ENCODE measurements around the gene SHMT2. TPM values are rescaled to one million over a fixed set of nuclear protein-coding genes. Genes with fewer than 3 reads are reported as not detected.

Gene SHMT2
- total RNA-seq (70.1 TPM), polyA plus RNA-seq (ENCODE audit: insufficient read depth, low read depth, low replicate concordance) (49.3 TPM)
- long read RNA-seq, donor 1, transcript SHMT2-201 (12 exons, 2,537 nt): major isoform, 11 of 12 reads
- long read RNA-seq, donor 1, partial matches to known transcripts: 0 of 12 reads
- long read RNA-seq, donor 1, other reads (novel, unspliced or antisense): 0 of 12 reads
- long read RNA-seq, donor 2, transcript SHMT2-201 (12 exons, 2,537 nt): major isoform, 16 of 17 reads
- long read RNA-seq, donor 2, partial matches to known transcripts: 0 of 17 reads
- long read RNA-seq, donor 2, other reads (novel, unspliced or antisense): 0 of 17 reads
- long read RNA-seq, donor 3, transcript SHMT2-201 (12 exons, 2,537 nt): major isoform, 8 of 16 reads
- long read RNA-seq, donor 3, partial matches to known transcripts: 5 of 16 reads
- long read RNA-seq, donor 3, other reads (novel, unspliced or antisense): 0 of 16 reads
- long read RNA-seq, donor 4, transcript SHMT2-201 (12 exons, 2,537 nt): major isoform, 12 of 23 reads
- long read RNA-seq, donor 4, partial matches to known transcripts: 5 of 23 reads
- long read RNA-seq, donor 4, other reads (novel, unspliced or antisense): 5 of 23 reads
- long read RNA-seq, donor 5: 0 reads
- long read RNA-seq, donor 6, partial matches to known transcripts: 0 of 4 reads
- long read RNA-seq, donor 6, other reads (novel, unspliced or antisense): 0 of 4 reads
- long read RNA-seq, donor 7, transcript SHMT2-201 (12 exons, 2,537 nt): major isoform, 33 of 71 reads
- long read RNA-seq, donor 7, transcript SHMT2-202 (12 exons, 2,006 nt): minor isoform, 5 of 71 reads
- long read RNA-seq, donor 7, partial matches to known transcripts: 22 of 71 reads
- long read RNA-seq, donor 7, other reads (novel, unspliced or antisense): 9 of 71 reads
- long read RNA-seq, donor 8, transcript SHMT2-201 (12 exons, 2,537 nt): major isoform, 12 of 14 reads
- long read RNA-seq, donor 8, partial matches to known transcripts: 0 of 14 reads
- long read RNA-seq, donor 8, other reads (novel, unspliced or antisense): 0 of 14 reads
- long read RNA-seq, donor 9, transcript SHMT2-201 (12 exons, 2,537 nt): major isoform, 6 of 6 reads
- long read RNA-seq, donor 9, partial matches to known transcripts: 0 of 6 reads
- long read RNA-seq, donor 9, other reads (novel, unspliced or antisense): 0 of 6 reads
- long read RNA-seq, donor 10, transcript SHMT2-201 (12 exons, 2,537 nt): major isoform, 8 of 17 reads
- long read RNA-seq, donor 10, partial matches to known transcripts: 6 of 17 reads
- long read RNA-seq, donor 10, other reads (novel, unspliced or antisense): 0 of 17 reads

DNA sequence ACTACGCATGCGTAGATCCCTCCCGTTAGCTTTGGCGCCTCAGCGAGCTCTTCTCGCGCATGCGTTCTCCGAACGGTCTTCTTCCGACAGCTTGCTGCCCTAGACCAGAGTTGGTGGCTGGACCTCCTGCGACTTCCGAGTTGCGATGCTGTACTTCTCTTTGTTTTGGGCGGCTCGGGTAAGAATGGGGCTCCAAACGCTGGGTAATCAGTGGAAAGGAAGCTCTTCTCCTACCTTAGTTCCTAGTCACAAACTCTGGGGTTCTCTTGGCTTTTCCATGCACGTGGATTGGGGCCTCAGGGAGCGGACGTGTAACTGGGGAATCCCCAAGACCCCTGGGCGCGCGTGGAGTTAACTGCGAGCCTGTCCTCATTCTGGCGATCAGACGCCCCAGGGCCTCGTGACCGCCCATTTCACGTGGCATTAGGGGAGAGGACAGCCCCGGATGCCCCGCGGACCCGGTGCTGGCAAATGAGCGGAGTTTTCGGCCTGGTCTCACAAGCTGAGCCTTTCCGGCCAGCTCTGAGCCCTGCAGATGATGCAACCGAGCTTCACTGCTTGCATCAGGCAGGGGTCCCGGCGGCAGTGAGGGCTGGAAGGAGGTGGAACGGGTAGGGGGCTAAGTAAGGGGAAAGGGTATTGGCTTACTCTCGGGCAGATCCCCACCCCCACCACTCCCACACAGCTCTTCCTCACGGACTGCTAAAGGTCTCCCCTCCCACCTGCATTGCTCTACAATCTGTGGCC lies at the start of gene SHMT2:
SHMT2 (plus strand) TSS at position 78 of the 747 bp plus-strand sequence; CDS start at position 146, 68 bp downstream.
- FAIRE-seq (no peak), DNase-seq (peak; percentile 95 to 98 (median 97))
- peak within 1 kb of the TSS; percentile 74 to 85 for H3K27ac ChIP-seq (ENCODE audit: low read depth in 2 of 2, low read length in 2 of 2)
- TF ChIP-seq, protein P1, sequence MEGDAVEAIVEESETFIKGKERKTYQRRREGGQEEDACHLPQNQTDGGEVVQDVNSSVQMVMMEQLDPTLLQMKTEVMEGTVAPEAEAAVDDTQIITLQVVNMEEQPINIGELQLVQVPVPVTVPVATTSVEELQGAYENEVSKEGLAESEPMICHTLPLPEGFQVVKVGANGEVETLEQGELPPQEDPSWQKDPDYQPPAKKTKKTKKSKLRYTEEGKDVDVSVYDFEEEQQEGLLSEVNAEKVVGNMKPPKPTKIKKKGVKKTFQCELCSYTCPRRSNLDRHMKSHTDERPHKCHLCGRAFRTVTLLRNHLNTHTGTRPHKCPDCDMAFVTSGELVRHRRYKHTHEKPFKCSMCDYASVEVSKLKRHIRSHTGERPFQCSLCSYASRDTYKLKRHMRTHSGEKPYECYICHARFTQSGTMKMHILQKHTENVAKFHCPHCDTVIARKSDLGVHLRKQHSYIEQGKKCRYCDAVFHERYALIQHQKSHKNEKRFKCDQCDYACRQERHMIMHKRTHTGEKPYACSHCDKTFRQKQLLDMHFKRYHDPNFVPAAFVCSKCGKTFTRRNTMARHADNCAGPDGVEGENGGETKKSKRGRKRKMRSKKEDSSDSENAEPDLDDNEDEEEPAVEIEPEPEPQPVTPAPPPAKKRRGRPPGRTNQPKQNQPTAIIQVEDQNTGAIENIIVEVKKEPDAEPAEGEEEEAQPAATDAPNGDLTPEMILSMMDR (IDR thresholded peaks at IDR 0.05; ENCODE audit: borderline replicate concordance, extremely low read depth, insufficient read depth): peak; percentile 5
- H3K9me3 ChIP-seq (ENCODE audit: control insufficient read depth in 2 of 3, insufficient read depth in 1 of 3, low read length in 3 of 3): no peaks in the 10 kb centered on the region
- H3K9ac ChIP-seq (ENCODE audit: low read length in 3 of 3): peak within 1 kb of the TSS; percentile 77 to 86 (median 81)
- intact Hi-C loops (cut with DNase I): no loop called here
- H3K4me1 ChIP-seq (ENCODE audit: control insufficient read depth in 2 of 3, insufficient read depth in 2 of 3, low read depth in 1 of 3, low read length in 3 of 3): peaks cover 2 to 9% (median 8%) of the 10 kb centered on the region in 3 donors
- peaks cover 2% of the 10 kb centered on the region for H3K27me3 ChIP-seq (ENCODE audit: control insufficient read depth, insufficient read depth, low read length)
- peak within 1 kb of the TSS; percentile 88 to 94 (median 91) for H3K4me3 ChIP-seq (ENCODE audit: low read length in 3 of 3)
- H3K36me3 ChIP-seq (ENCODE audit: control insufficient read depth in 2 of 3, insufficient read depth in 3 of 3, low read length in 3 of 3): peaks cover 3 to 26% (median 11%) of the 10 kb centered on the region in 3 donors

DNA sequence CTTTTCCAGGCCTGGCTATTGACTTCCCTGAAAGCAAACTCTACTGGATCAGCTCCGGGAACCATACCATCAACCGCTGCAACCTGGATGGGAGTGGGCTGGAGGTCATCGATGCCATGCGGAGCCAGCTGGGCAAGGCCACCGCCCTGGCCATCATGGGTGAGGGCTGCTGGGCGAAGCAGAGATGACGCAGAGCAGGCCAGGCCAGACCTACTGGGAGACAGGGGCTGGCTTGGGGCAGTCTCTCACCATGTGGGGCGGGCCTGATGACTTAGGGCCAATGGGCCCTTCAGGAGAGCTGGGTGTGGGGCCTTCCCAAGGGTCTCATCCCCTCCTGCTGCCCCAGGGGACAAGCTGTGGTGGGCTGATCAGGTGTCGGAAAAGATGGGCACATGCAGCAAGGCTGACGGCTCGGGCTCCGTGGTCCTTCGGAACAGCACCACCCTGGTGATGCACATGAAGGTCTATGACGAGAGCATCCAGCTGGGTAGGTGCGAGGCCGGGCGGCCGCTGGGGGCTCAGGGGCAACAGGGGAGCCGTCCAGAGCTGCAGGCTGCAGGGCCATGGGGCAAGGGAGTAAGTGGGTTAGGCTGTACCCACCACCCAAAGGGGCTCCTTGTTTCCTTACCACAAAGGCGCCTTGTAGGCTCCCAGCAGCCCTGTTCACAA lies 49.1 kb upstream of the SHMT2 start:
- Histone ChIP-seq H3K4me3 (ENCODE audit: low read length in 3 of 3) (no peak overlapping the region), H3K27me3 (ENCODE audit: control insufficient read depth, insufficient read depth, low read length) (no peaks in the 10 kb centered on the region), H3K4me1 (ENCODE audit: control insufficient read depth in 2 of 3, insufficient read depth in 2 of 3, low read depth in 1 of 3, low read length in 3 of 3) (no peaks in the 10 kb centered on the region), H3K36me3 (ENCODE audit: control insufficient read depth in 2 of 3, insufficient read depth in 3 of 3, low read length in 3 of 3) (peaks cover 0 to 21% (median 14%) of the 10 kb centered on the region in 3 donors), H3K9ac (ENCODE audit: low read length in 3 of 3) (no peak overlapping the region), H3K9me3 (ENCODE audit: control insufficient read depth in 2 of 3, insufficient read depth in 1 of 3, low read length in 3 of 3) (no peaks in the 10 kb centered on the region), H3K27ac (ENCODE audit: low read depth in 2 of 2, low read length in 2 of 2) (no peak overlapping the region)
- intact Hi-C loops (cut with DNase I): no loop called here
- TF ChIP-seq, protein P1 (IDR thresholded peaks at IDR 0.05; ENCODE audit: borderline replicate concordance, extremely low read depth, insufficient read depth): no peak
- DNase-seq (no peak), FAIRE-seq (no peak)

DNA sequence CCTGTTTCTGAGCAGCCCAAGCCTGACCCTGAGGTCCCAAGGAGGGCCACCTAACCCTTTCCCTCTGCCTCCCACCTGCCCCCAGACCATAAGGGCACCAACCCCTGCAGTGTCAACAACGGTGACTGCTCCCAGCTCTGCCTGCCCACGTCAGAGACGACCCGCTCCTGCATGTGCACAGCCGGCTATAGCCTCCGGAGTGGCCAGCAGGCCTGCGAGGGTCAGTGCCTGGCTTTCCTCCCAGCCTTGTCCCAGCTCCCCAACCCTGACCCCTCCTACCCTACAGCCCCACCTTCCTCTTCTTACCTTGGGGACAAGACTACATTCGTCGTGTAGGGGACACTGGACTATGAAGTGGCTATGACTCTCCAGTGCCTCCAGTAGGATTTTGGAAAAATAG lies 48.4 kb upstream of the SHMT2 start:
- Histone ChIP-seq H3K36me3 (ENCODE audit: control insufficient read depth in 2 of 3, insufficient read depth in 3 of 3, low read length in 3 of 3) (peaks cover 0 to 27% (median 14%) of the 10 kb centered on the region in 3 donors), H3K27ac (ENCODE audit: low read depth in 2 of 2, low read length in 2 of 2) (no peak overlapping the region), H3K9ac (ENCODE audit: low read length in 3 of 3) (no peak overlapping the region), H3K9me3 (ENCODE audit: control insufficient read depth in 2 of 3, insufficient read depth in 1 of 3, low read length in 3 of 3) (no peaks in the 10 kb centered on the region), H3K4me1 (ENCODE audit: control insufficient read depth in 2 of 3, insufficient read depth in 2 of 3, low read depth in 1 of 3, low read length in 3 of 3) (no peaks in the 10 kb centered on the region), H3K27me3 (ENCODE audit: control insufficient read depth, insufficient read depth, low read length) (no peaks in the 10 kb centered on the region), H3K4me3 (ENCODE audit: low read length in 3 of 3) (no peak overlapping the region)
- FAIRE-seq: no peak
- intact Hi-C loops (cut with DNase I): no loop called here
- TF ChIP-seq, protein P1 (IDR thresholded peaks at IDR 0.05; ENCODE audit: borderline replicate concordance, extremely low read depth, insufficient read depth): no peak
- no peak for DNase-seq

Data from kidney (tissue), 22 donors.